K562 (cell line): ENCODE data around the gene LRRC74B. TPM values are rescaled to one million over a fixed set of nuclear protein-coding genes. Genes with fewer than 3 reads are reported as not detected.

Source experiments
- CC2D1A ChIP-seq: fragments of 450-650 bp; IDR thresholded peaks from 2 replicates; pipeline ENCODE4 v1.6.1; 2017; ENCODE audit warnings: mild to moderate bottlenecking
- CHD2 ChIP-seq: IDR thresholded peaks from 2 replicates; pipeline ENCODE4 v1.6.1; 2011; ENCODE audit warnings: low read depth, low read length
- CTCF ChIP-seq, 3 experiments: IDR thresholded peaks in 2 of 3; conservative IDR thresholded peaks in 1 of 3; 2 replicates each; pipeline ENCODE4 v1.5.1; 2011 to 2012; ENCODE audit warnings: low read length in 3 of 3, mild to moderate bottlenecking in 3 of 3, control low read depth in 2 of 3, improper control_type of control experiment in 1 of 3, inconsistent platforms in 1 of 3, low read depth in 1 of 3, mixed read lengths in 1 of 3, moderate library complexity in 1 of 3; ENCODE audit not compliant: insufficient read depth in 2 of 3
- EP300 ChIP-seq: IDR thresholded peaks from 2 replicates; pipeline ENCODE4 v1.6.1; 2012; ENCODE audit warnings: low read length, improper control_type of control experiment
- EWSR1 ChIP-seq: fragments of 450-650 bp; IDR thresholded peaks from 2 replicates; pipeline ENCODE4 v1.6.1; 2018; ENCODE audit warnings: borderline replicate concordance, mild to moderate bottlenecking, low read depth, moderate library complexity; ENCODE audit not compliant: partially characterized antibody
- GTF2A2 ChIP-seq: IDR thresholded peaks from 2 replicates; pipeline ENCODE4 v1.6.1; 2016; ENCODE audit warnings: mild to moderate bottlenecking, missing genetic modification characterization, missing compliant biosample characterization
- GTF2B ChIP-seq: IDR thresholded peaks from 2 replicates; pipeline ENCODE4 v1.6.1; 2011; ENCODE audit not compliant: insufficient read length; ENCODE audit errors: extremely low read depth
- HMG20A ChIP-seq: fragments of 450-650 bp; formaldehyde crosslinking; conservative IDR thresholded peaks from 2 replicates; pipeline ENCODE4 v1.4.0; 2020; ENCODE audit warnings: mild to moderate bottlenecking, mixed read lengths
- KAT7 ChIP-seq: sonication (generic); formaldehyde crosslinking; IDR thresholded peaks from 2 replicates; pipeline ENCODE4 v1.8.0; 2022; ENCODE audit warnings: missing genetic modification reagents, mild to moderate bottlenecking, borderline replicate concordance
- KHSRP ChIP-seq: fragments of 450-650 bp; IDR thresholded peaks from 2 replicates; pipeline ENCODE4 v1.6.1; 2017
- LEF1 ChIP-seq: fragments of 450-650 bp; IDR thresholded peaks from 2 replicates; pipeline ENCODE4 v1.6.1; 2016; ENCODE audit warnings: mild to moderate bottlenecking
- MAFK ChIP-seq: IDR thresholded peaks from 2 replicates; pipeline ENCODE4 v1.6.1; 2011; ENCODE audit warnings: low read length, improper control_type of control experiment
- NFE2L1 ChIP-seq: fragments of 450-650 bp; IDR thresholded peaks from 2 replicates; pipeline ENCODE4 v1.6.1; 2016; ENCODE audit warnings: missing genetic modification characterization, low read depth, mild to moderate bottlenecking, missing compliant biosample characterization, moderate library complexity, borderline replicate concordance
- RNF219 ChIP-seq: fragments of 250-450 bp; sonication (Bioruptor Pico); IDR thresholded peaks from 2 replicates; pipeline ENCODE4 v1.5.0; 2022; ENCODE audit warnings: mild to moderate bottlenecking
- SIRT6 ChIP-seq: IDR thresholded peaks from one replicate; pipeline ENCODE4 v1.6.1; 2012; ENCODE audit warnings: low read depth, mild to moderate bottlenecking, control low read depth, inconsistent platforms, low read length, moderate library complexity
- SIX5 ChIP-seq, 2 experiments: IDR thresholded peaks; 2 replicates each; pipeline ENCODE4 v1.6.1; 2011; ENCODE audit warnings: low read length in 2 of 2, borderline replicate concordance in 1 of 2, low read depth in 1 of 2, mild to moderate bottlenecking in 1 of 2, moderate library complexity in 1 of 2; ENCODE audit not compliant: insufficient read depth in 1 of 2
- ZFP91 ChIP-seq: sonication (generic); formaldehyde crosslinking; IDR thresholded peaks from 2 replicates; pipeline ENCODE4 v1.8.0; 2022; ENCODE audit warnings: mild to moderate bottlenecking, missing genetic modification reagents
- ZFX ChIP-seq: sonication (generic); formaldehyde crosslinking; IDR thresholded peaks from 2 replicates; pipeline ENCODE4 v1.8.0; 2022; ENCODE audit warnings: mild to moderate bottlenecking, missing genetic modification reagents, moderate library complexity
- ZNF146 ChIP-seq: IDR thresholded peaks from one replicate; pipeline ENCODE4 v1.6.1; 2018; ENCODE audit warnings: missing compliant biosample characterization; ENCODE audit not compliant: unreplicated experiment
- ZNF184 ChIP-seq: sonication (generic); formaldehyde crosslinking; IDR thresholded peaks from 2 replicates; pipeline ENCODE4 v1.5.0; 2020; ENCODE audit warnings: missing genetic modification reagents
- ZNF584 ChIP-seq: fragments of 200-800 bp; sonication (Bioruptor generic); IDR thresholded peaks from 2 replicates; pipeline ENCODE4 v1.6.1; 2016; ENCODE audit warnings: low read depth, mild to moderate bottlenecking, missing genetic modification characterization, missing compliant biosample characterization
- ZNF668 ChIP-seq: fragments of 250-450 bp; sonication (Bioruptor Pico); IDR thresholded peaks from 2 replicates; pipeline ENCODE4 v1.8.0; 2022; ENCODE audit warnings: mild to moderate bottlenecking, inconsistent platforms
- polyA plus RNA-seq, 8 experiments: library from polyadenylated mRNA; depleted of rRNA in 4 of 8; stranded (reverse) in 5 of 8; unstranded in 3 of 8; fragments of >200 nt; fragmentation: Nextera tagmentation in 2 of 8; fragmentation: Illumina TruSeq in 1 of 8; extraction: Ambion mirVana in 2 of 8; extraction: Trizol in 1 of 8; gene quantifications; 2 replicates each; pipeline versions ENCODE4 v1.2.1 to v1.2.3, GENCODE V29; 2011 to 2014; ENCODE audit warnings: inconsistent platforms in 1 of 8, missing spikeins in 1 of 8
- total RNA-seq, 7 experiments: library from RNA; depleted of rRNA in 6 of 7; stranded (reverse); fragments of >200 nt in 6 of 7; fragmentation: Illumina TruSeq in 2 of 7; extraction: Trizol in 2 of 7; gene quantifications; 2 replicates each; pipeline versions ENCODE4 v1.2.1 to v1.2.3, GENCODE V29; 2011 to 2021; ENCODE audit warnings: low replicate concordance in 1 of 7

The LRRC74B gene
- total and polyA plus RNA-seq, 9 of the 15 experiments (the other 6 are each of a cell fraction or from before 2014, with no cell fraction given) = not detected

GRCh38 chr22:20996598-20997535 is 48.9 kb upstream of the LRRC74B start (continued):
- no peak for TF ChIP-seq GTF2B
- TF ChIP-seq EP300 = no peak
- no peak for TF ChIP-seq SIX5 (IDR thresholded peaks at IDR 0.05; ENCODE audit: borderline replicate concordance in 1 of 2, insufficient read depth in 1 of 2, low read depth in 1 of 2, low read length in 2 of 2)
- no peak for TF ChIP-seq MAFK
- TF ChIP-seq SIRT6 = peak; percentile 5
- TF ChIP-seq GTF2A2 (tag) = no peak
- 0 out of 2 replicates have a peak, but pooled peaks have one; percentile 51 for TF ChIP-seq RNF219
- no peak for TF ChIP-seq KHSRP
- no peak for TF ChIP-seq ZNF146 (CRISPR knock-in tag)
- no peak for TF ChIP-seq EWSR1
- TF ChIP-seq HMG20A (CRISPR knock-in tag) = no peak
- TF ChIP-seq NFE2L1 (tag) = no peak
- 0 out of 2 replicates have a peak, but pooled peaks have one; percentile 3 for TF ChIP-seq CHD2
- TF ChIP-seq ZFX (CRISPR knock-in tag) = no peak
- no peak for TF ChIP-seq KAT7 (CRISPR knock-in tag)
- no peak for TF ChIP-seq LEF1
- no peak for TF ChIP-seq ZNF184 (CRISPR knock-in tag)
- TF ChIP-seq ZFP91 = no peak
- no peak for TF ChIP-seq ZNF668 (CRISPR knock-in tag)
- TF ChIP-seq CTCF (IDR thresholded peaks at IDR 0.05 in 2 of 3, conservative IDR thresholded peaks at IDR 0.05 in 1 of 3; ENCODE audit: insufficient read depth in 2 of 3, low read depth in 1 of 3, low read length in 3 of 3) = peak in 1 of 3 experiments; percentile 0; a peak in 1 of 6 replicates
- TF ChIP-seq CC2D1A = no peak
- TF ChIP-seq ZNF584 (CRISPR knock-in tag) = no peak
